Psoas muscle (tissue), 8 donors: Measurements from ENCODE around the gene HSF5. TPM values are rescaled to one million over a fixed set of nuclear protein-coding genes. Genes with fewer than 3 reads are reported as not detected.
A peak's percentile ranks its signal among the peaks of the same experiment; 100 is the strongest.

ENCODE experiments used
- ATAC-seq, 4 donors: fragments of 200-7000 bp; cut with Tn5 transposase; one replicate each; pipeline ENCODE4 v1.9.1; 2020; ENCODE audit warnings: moderate library complexity in 3 of 4, mild to moderate bottlenecking in 2 of 4
- DNase-seq, 2 donors: peaks; one replicate each; pipeline ENCODE4 v3.0.0-alpha.2; 2020
- H3K27ac ChIP-seq: fragments of 200-600 bp; one replicate; pipeline ENCODE4 v1.8.0; 2022
- H3K27me3 ChIP-seq, 3 donors: fragments of 200-600 bp in 1 of 3; one replicate each; pipeline versions ENCODE4 v1.6.1 to v1.8.0; 2013 to 2022; ENCODE audit warnings: low read length in 2 of 3, mild to moderate bottlenecking in 2 of 3, moderate library complexity in 1 of 3; ENCODE audit not compliant: insufficient read depth in 3 of 3
- H3K36me3 ChIP-seq, 2 donors: fragments of 200-600 bp in 1 of 2; one replicate each; pipeline versions ENCODE4 v1.6.1 to v1.8.0; 2013 to 2022; ENCODE audit warnings: low read depth in 1 of 2, mild to moderate bottlenecking in 1 of 2, moderate library complexity in 1 of 2; ENCODE audit not compliant: insufficient read depth in 1 of 2
- H3K4me1 ChIP-seq: fragments of 200-600 bp; one replicate; pipeline ENCODE4 v1.8.0; 2022
- H3K4me3 ChIP-seq: fragments of 200-600 bp; one replicate; pipeline ENCODE4 v1.8.0; 2022; ENCODE audit warnings: mild to moderate bottlenecking
- H3K9me3 ChIP-seq: fragments of 200-600 bp; one replicate; pipeline ENCODE4 v1.8.0; 2022
- WGBS, 3 donors: extraction: QIAGEN DNeasy Blood & Tissue Kit; methylation state at CpG; one replicate each; pipeline versions ENCODE4 v1.1.6 to v1.1.7; 2013; 5-methylcytosine and 5-hydroxymethylcytosine counted together
- intact Hi-C, 2 donors: fragments of 100-400 bp; cut with DNase I; formaldehyde crosslinking; loops; one replicate each; pipeline versions ENCODE4 v1.11.0 to v1.14.2; 2022
- polyA plus RNA-seq, 3 donors: library from polyadenylated mRNA; stranded (reverse); fragments of 200-250 nt; gene quantifications; one replicate each; pipeline ENCODE4 v1.2.3, GENCODE V29; 2013
- total RNA-seq, 4 donors: library from RNA; stranded (reverse); fragmentation: NEBNext Ultra II Directional in 2 of 4; extraction: Animal tissue kit (Norgen Biotek cat#: 25700) in 2 of 4; gene quantifications; one replicate each; pipeline versions ENCODE4 v1.2.1 to v1.2.4, GENCODE V29; 2021 to 2023
- TF ChIP-seq, protein P1 (sequence below): fragments of 200-600 bp; IDR thresholded peaks from one replicate; pipeline ENCODE4 v1.8.0; 2022; ENCODE audit warnings: antibody characterized with exemption
- donor health status: healthy with polysubstance abuse.
- donor health status: DM: no; HTN: no; CAD: no; lungs with moderate emphysema.
- donor health status: Bipolar disorder and iron deficiency.
- donor health status: healthy.
- donor health status: DM: yes; HTN: yes; CAD: no.
- donor health status: DM: no; HTN: no; CAD: no.
- donor health status: DM: no; HTN: no; CAD: no.
- donor health status: DM: yes; HTN: yes; CAD: no.

Gene HSF5
- total and polyA plus RNA-seq, 7 donors = not detected

DNA sequence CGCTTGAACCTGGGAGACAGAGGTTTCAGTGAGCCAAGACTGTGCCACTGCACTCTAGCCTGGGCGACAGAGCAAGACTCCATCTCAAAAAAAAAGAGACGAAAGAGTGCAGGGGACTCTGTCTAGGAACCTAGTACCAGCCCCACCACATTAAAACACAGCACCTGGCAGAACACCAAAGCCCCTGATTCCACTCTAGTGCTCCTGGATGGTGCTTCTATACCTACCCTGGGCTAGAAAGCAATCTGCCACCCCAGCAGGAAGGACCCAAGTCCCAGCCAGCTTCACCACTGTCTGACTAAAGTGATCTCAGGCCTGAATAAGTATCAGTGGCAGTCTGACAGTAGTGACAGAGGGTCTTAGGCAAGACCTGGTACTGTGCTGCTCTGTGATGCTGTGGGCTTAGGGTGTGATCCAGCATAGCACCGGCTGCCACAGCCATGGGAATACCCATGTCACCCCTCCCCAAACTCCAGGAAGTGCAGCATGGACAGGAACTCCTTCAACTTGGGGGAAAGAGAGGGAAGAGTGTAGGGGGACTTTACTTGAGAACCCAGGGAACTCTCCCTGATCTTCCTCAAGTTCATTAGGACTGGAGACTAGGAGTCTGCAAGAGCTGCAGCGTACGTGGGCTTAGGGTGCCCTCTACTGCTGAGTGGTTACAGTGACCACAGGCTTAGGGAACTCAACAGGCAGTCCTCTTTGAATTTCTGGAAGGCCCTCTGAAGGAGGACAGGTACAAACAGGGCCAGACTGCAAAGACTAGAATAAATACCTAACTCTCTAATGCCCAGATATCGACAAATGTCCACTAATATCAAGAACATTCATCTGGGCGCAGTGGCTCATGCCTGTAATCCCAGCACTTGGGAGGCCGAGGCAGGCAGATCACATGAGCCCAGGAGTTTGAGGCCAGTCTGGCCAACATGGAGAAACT, 40.9 kb downstream of the HSF5 start:
- Histone ChIP-seq H3K4me1 (no peaks in the 10 kb centered on the region), H3K27ac (no peak overlapping the region), H3K27me3 (no peaks in the 10 kb centered on the region), H3K36me3 (no peaks in the 10 kb centered on the region), H3K4me3 (no peak overlapping the region), H3K9me3 (no peaks in the 10 kb centered on the region)
- peak; percentile 36 to 56 for DNase-seq
- ATAC-seq = no peak
- intact Hi-C loops = loop anchor here in 1 of 2 donors (5.0 kb wide), 1 partner anchor 130 kb away; no protein-coding TSS in a partner anchor
- TF ChIP-seq, protein P1, sequence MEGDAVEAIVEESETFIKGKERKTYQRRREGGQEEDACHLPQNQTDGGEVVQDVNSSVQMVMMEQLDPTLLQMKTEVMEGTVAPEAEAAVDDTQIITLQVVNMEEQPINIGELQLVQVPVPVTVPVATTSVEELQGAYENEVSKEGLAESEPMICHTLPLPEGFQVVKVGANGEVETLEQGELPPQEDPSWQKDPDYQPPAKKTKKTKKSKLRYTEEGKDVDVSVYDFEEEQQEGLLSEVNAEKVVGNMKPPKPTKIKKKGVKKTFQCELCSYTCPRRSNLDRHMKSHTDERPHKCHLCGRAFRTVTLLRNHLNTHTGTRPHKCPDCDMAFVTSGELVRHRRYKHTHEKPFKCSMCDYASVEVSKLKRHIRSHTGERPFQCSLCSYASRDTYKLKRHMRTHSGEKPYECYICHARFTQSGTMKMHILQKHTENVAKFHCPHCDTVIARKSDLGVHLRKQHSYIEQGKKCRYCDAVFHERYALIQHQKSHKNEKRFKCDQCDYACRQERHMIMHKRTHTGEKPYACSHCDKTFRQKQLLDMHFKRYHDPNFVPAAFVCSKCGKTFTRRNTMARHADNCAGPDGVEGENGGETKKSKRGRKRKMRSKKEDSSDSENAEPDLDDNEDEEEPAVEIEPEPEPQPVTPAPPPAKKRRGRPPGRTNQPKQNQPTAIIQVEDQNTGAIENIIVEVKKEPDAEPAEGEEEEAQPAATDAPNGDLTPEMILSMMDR = peak; percentile 47
- WGBS, 3 donors = 68 to 71% (median 70%) methylated on average over 9 of the region's 9 CpGs

DNA sequence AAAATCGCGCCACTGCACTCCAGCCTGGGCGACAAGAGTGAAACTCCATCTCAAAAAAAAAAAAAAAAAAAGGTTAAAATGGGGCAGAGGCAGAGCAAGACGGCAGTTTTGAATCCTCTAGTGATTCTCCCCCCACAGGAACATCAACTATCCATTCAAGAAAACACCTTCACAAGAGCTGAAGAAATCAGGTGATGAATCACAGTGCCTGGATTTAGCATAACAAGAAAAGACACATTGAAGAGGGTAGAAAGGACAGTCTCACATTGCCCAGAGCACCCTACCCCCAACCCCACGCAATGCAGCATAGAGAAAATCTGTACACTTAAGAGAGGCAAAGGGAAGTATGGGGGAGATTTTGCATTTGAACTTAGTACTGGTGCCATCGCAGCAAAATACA, 42.1 kb downstream of the HSF5 start:
- whole genome bisulfite sequencing, 3 donors = 79 to 82% (median 82%) methylated on average over 6 of the region's 6 CpGs
- Histone ChIP-seq H3K27ac (no peak overlapping the region), H3K4me1 (no peaks in the 10 kb centered on the region), H3K9me3 (no peaks in the 10 kb centered on the region), H3K4me3 (no peak overlapping the region), H3K36me3 (no peaks in the 10 kb centered on the region), H3K27me3 (no peaks in the 10 kb centered on the region)
- TF ChIP-seq, protein P1 = no peak
- no peak for ATAC-seq
- intact Hi-C loops = loop anchor here in 1 of 2 donors (5.0 kb wide), 1 partner anchor 129 kb away; no protein-coding TSS in a partner anchor
- DNase-seq = no peak

DNA sequence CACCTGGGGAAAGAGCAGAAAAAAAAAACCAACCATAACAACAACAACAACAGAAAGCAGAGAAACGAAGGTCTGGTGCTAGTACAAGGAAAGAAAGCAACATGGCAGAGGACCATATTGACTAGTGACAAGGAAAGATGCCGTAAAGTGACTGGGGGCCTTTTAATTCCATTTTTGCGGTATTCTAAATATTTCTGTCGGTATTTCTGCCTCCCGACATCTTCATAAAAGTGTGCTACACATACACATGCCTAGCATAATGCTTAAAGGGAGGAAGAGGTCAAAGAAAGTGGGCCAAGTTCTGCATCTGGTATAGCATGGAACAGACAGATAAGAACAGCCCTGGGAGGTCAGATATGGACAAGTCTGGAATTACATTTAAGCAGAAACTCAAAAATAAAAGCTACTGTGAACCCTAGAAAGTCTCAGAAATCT, 51.4 kb downstream of the HSF5 start:
- Histone ChIP-seq H3K4me3 (no peak overlapping the region), H3K9me3 (no peaks in the 10 kb centered on the region), H3K36me3 (no peaks in the 10 kb centered on the region), H3K4me1 (no peaks in the 10 kb centered on the region), H3K27me3 (no peaks in the 10 kb centered on the region), H3K27ac (no peak overlapping the region)
- DNase-seq (no peak), ATAC-seq (no peak)
- intact Hi-C loops = no loop called here
- 46 to 64% (median 63%) methylated on average over 5 of the region's 5 CpGs for WGBS, 3 donors
- TF ChIP-seq, protein P1 = no peak

DNA sequence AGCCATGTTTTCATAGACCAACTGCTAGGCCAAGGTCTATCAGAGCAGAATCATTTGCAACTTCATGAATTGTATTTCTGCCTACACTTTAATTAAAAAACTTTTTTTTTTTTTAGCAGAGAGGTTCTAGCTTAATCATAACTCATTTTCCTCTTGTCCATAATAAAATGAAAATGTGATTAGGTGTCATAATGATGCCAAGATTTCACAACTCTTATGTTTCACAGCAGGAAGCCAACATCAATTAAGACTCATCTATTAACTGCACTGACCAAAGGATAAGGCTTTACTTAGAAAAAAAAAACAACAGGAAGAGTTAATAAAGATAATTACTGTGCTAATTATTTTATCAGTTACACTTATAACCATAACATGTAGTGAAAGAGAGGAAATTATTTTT, 52.0 kb downstream of the HSF5 start:
- TF ChIP-seq, protein P1 = no peak
- Histone ChIP-seq H3K4me1 (no peaks in the 10 kb centered on the region), H3K36me3 (no peaks in the 10 kb centered on the region), H3K9me3 (no peaks in the 10 kb centered on the region), H3K27me3 (no peaks in the 10 kb centered on the region), H3K4me3 (no peak overlapping the region), H3K27ac (no peak overlapping the region)
- DNase-seq (no peak), ATAC-seq (no peak)
- intact Hi-C loops = no loop called here
